ENCODE data around the gene PANX3. TPM values are rescaled to one million over a fixed set of nuclear protein-coding genes. Genes with fewer than 3 reads are reported as not detected.
A peak's percentile ranks its signal among the peaks of the same experiment; 100 is the strongest.

The PANX3 gene
- total and polyA plus RNA-seq, 2 of the 13 experiments (the other 11 are each of a cell fraction or from before 2014, with no cell fraction given) = not detected

DNA sequence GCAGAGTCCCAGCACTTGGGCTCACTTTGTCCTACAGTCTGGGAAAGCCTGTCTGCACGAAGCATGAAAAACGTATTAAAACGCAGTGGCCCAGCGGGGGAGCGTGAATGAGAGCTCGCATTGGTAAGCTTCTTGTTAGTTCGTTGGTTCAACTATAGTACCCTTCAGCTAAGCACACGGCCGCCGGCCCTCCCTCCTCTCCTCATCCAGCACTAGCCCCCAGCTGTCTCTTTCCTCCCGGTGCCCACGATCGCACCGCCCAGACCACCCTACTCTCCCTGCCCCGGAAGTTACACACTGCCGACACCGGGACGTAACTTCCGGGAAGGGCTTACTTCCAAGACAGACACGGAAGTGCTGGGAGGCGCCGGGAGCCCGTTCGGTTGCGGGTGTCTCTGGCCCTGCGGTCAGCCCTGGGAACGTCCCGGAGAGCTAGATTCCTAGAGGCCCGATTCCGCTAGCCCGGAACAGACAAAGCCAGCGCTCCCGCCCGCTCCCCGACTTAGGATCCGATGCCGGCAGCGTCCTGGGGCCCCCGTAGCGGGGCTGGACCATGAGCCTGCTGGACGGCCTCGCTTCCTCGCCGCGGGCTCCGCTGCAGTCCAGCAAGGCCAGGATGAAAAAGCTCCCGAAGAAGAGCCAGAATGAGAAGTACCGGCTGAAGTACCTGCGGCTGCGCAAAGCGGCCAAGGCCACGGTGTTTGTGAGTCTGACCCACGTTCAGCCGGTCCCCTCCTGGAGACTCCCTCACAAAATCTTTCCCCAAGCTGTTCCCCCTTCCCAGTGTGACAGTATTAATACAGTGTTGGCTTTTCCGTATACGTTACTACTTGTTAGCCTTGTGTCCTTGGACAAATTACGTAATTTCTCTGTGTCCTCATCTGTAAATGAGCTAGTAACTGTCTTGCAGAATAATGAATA is 11.6 kb downstream of the PANX3 start, which contains the start of gene TBRG1 (continued):
- TF ChIP-seq, protein P1, sequence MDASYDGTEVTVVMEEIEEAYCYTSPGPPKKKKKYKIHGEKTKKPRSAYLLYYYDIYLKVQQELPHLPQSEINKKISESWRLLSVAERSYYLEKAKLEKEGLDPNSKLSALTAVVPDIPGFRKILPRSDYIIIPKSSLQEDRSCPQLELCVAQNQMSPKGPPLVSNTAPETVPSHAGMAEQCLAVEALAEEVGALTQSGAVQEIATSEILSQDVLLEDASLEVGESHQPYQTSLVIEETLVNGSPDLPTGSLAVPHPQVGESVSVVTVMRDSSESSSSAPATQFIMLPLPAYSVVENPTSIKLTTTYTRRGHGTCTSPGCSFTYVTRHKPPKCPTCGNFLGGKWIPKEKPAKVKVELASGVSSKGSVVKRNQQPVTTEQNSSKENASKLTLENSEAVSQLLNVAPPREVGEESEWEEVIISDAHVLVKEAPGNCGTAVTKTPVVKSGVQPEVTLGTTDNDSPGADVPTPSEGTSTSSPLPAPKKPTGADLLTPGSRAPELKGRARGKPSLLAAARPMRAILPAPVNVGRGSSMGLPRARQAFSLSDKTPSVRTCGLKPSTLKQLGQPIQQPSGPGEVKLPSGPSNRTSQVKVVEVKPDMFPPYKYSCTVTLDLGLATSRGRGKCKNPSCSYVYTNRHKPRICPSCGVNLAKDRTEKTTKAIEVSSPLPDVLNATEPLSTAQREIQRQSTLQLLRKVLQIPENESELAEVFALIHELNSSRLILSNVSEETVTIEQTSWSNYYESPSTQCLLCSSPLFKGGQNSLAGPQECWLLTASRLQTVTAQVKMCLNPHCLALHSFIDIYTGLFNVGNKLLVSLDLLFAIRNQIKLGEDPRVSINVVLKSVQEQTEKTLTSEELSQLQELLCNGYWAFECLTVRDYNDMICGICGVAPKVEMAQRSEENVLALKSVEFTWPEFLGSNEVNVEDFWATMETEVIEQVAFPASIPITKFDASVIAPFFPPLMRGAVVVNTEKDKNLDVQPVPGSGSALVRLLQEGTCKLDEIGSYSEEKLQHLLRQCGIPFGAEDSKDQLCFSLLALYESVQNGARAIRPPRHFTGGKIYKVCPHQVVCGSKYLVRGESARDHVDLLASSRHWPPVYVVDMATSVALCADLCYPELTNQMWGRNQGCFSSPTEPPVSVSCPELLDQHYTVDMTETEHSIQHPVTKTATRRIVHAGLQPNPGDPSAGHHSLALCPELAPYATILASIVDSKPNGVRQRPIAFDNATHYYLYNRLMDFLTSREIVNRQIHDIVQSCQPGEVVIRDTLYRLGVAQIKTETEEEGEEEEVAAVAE (CRISPR knock-in tag; IDR thresholded peaks at IDR 0.05; ENCODE audit: borderline replicate concordance) = no peak
- TF ChIP-seq, protein P2, sequence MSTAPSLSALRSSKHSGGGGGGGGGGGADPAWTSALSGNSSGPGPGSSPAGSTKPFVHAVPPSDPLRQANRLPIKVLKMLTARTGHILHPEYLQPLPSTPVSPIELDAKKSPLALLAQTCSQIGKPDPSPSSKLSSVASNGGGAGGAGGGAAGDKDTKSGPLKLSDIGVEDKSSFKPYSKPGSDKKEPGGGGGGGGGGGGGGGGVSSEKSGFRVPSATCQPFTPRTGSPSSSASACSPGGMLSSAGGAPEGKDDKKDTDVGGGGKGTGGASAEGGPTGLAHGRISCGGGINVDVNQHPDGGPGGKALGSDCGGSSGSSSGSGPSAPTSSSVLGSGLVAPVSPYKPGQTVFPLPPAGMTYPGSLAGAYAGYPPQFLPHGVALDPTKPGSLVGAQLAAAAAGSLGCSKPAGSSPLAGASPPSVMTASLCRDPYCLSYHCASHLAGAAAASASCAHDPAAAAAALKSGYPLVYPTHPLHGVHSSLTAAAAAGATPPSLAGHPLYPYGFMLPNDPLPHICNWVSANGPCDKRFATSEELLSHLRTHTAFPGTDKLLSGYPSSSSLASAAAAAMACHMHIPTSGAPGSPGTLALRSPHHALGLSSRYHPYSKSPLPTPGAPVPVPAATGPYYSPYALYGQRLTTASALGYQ (CRISPR knock-in tag; IDR thresholded peaks at IDR 0.05) = peak; percentile 66; the same call in 1 of the 2 replicates
- TF ChIP-seq ERF (CRISPR knock-in tag; IDR thresholded peaks at IDR 0.05) (peak; percentile 93), PHF5A (CRISPR knock-in tag; IDR thresholded peaks at IDR 0.05; ENCODE audit: low read depth, unreplicated experiment) (no peak), NBN (conservative IDR thresholded peaks at IDR 0.05) (no peak), ZNF619 (CRISPR knock-in tag; IDR thresholded peaks at IDR 0.05) (0 out of 2 replicates have a peak, but pooled peaks have one; percentile 59), CBFB (CRISPR knock-in tag; IDR thresholded peaks at IDR 0.05) (peak; percentile 71), ZNF12 (CRISPR knock-in tag; IDR thresholded peaks at IDR 0.05) (peak; percentile 64; the same call in 1 of the 2 replicates), KLF6 (CRISPR knock-in tag; IDR thresholded peaks at IDR 0.05) (peak; percentile 69), SRSF9 (IDR thresholded peaks at IDR 0.05; ENCODE audit: borderline replicate concordance, insufficient read depth, low read depth, low read length, poor library complexity, severe bottlenecking) (no peak), ZNF17 (CRISPR knock-in tag; IDR thresholded peaks at IDR 0.05) (no peak)
- TF ChIP-seq, protein P3, sequence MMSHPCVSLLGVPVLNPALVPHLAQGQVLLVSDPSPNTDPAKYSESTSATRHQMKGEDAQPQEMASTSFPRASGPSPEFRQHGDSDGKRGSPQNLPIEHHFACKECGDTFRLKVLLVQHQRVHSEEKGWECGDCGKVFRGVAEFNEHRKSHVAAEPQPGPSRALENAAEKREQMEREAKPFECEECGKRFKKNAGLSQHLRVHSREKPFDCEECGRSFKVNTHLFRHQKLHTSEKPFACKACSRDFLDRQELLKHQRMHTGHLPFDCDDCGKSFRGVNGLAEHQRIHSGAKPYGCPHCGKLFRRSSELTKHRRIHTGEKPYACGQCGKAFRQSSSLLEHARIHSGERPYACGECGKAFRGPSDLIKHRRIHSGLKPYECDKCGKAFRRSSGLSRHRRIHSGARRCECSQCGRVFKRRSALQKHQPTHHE (CRISPR knock-in tag; IDR thresholded peaks at IDR 0.05; ENCODE audit: borderline replicate concordance) = peak; percentile 90; the same call in 1 of the 2 replicates
- TF ChIP-seq, protein P4, sequence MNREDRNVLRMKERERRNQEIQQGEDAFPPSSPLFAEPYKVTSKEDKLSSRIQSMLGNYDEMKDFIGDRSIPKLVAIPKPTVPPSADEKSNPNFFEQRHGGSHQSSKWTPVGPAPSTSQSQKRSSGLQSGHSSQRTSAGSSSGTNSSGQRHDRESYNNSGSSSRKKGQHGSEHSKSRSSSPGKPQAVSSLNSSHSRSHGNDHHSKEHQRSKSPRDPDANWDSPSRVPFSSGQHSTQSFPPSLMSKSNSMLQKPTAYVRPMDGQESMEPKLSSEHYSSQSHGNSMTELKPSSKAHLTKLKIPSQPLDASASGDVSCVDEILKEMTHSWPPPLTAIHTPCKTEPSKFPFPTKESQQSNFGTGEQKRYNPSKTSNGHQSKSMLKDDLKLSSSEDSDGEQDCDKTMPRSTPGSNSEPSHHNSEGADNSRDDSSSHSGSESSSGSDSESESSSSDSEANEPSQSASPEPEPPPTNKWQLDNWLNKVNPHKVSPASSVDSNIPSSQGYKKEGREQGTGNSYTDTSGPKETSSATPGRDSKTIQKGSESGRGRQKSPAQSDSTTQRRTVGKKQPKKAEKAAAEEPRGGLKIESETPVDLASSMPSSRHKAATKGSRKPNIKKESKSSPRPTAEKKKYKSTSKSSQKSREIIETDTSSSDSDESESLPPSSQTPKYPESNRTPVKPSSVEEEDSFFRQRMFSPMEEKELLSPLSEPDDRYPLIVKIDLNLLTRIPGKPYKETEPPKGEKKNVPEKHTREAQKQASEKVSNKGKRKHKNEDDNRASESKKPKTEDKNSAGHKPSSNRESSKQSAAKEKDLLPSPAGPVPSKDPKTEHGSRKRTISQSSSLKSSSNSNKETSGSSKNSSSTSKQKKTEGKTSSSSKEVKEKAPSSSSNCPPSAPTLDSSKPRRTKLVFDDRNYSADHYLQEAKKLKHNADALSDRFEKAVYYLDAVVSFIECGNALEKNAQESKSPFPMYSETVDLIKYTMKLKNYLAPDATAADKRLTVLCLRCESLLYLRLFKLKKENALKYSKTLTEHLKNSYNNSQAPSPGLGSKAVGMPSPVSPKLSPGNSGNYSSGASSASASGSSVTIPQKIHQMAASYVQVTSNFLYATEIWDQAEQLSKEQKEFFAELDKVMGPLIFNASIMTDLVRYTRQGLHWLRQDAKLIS (CRISPR knock-in tag; IDR thresholded peaks at IDR 0.05) = no peak
- TF ChIP-seq, protein P5, sequence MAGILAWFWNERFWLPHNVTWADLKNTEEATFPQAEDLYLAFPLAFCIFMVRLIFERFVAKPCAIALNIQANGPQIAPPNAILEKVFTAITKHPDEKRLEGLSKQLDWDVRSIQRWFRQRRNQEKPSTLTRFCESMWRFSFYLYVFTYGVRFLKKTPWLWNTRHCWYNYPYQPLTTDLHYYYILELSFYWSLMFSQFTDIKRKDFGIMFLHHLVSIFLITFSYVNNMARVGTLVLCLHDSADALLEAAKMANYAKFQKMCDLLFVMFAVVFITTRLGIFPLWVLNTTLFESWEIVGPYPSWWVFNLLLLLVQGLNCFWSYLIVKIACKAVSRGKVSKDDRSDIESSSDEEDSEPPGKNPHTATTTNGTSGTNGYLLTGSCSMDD (CRISPR knock-in tag; IDR thresholded peaks at IDR 0.05) = no peak
- TF ChIP-seq, protein P6, sequence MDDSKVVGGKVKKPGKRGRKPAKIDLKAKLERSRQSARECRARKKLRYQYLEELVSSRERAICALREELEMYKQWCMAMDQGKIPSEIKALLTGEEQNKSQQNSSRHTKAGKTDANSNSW (CRISPR knock-in tag; IDR thresholded peaks at IDR 0.05; ENCODE audit: borderline replicate concordance) = no peak
